Measurements from ENCODE around the gene SPECC1. TPM values are rescaled to one million over a fixed set of nuclear protein-coding genes. Genes with fewer than 3 reads are reported as not detected.

Gene SPECC1
- total RNA-seq, 1 experiment from 2014 or later: 43.5 TPM

- Histone ChIP-seq H2AFZ (ENCODE audit: low read depth, low read length, poor library complexity, severe bottlenecking) (peak overlapping the region; percentile 62), H3K9me2 (ENCODE audit: insufficient read depth) (no peaks in the 10 kb centered on the region), H3K9me3 (ENCODE audit: control insufficient read depth in 1 of 2, insufficient read depth in 1 of 2, low read depth in 1 of 2, low read length in 2 of 2) (no peaks in the 10 kb centered on the region), H3K27ac (ENCODE audit: low read depth, low read length) (peak overlapping the region; percentile 30; the same call in 1 of the 2 replicates), H3K79me2 (ENCODE audit: insufficient read depth, low read length) (no peaks in the 10 kb centered on the region), H3K27me3 (ENCODE audit: insufficient read depth, low read length) (0 out of 2 replicates have a peak, but pooled peaks cover 5% of the 10 kb centered on the region), H3K4me1 (ENCODE audit: control insufficient read depth in 1 of 2, insufficient read depth in 2 of 2, low read length in 2 of 2) (peaks cover 5 to 25% of the 10 kb centered on the region in 2 experiments; a peak in 2 of 4 replicates), H3K36me3 (ENCODE audit: control insufficient read depth in 1 of 2, insufficient read depth in 2 of 2, low read length in 2 of 2) (no peaks in the 10 kb centered on the region), H4K20me1 (ENCODE audit: insufficient read depth) (no peaks in the 10 kb centered on the region), H3K4me2 (ENCODE audit: low read length) (peak overlapping the region; percentile 91), H3K4me3 (replicated peaks in 1 of 2; ENCODE audit: low read depth in 1 of 2, low read length in 2 of 2) (peak overlapping the region; percentile 59 to 71), H3K9ac (ENCODE audit: low read length) (peak overlapping the region; percentile 26; the same call in 1 of the 2 replicates)
- TF ChIP-seq CBX3 (IDR thresholded peaks at IDR 0.05; ENCODE audit: low read depth) (0 out of 2 replicates have a peak, but pooled peaks have one; percentile 0), MAX (IDR thresholded peaks at IDR 0.05) (peak; percentile 10; the same call in 1 of the 2 replicates), SRF (IDR thresholded peaks at IDR 0.05; ENCODE audit: low read depth) (no peak)
- DNase-seq (ENCODE audit: low read depth, low spot score): no peak
- ChIA-PET RAD21 (ENCODE audit: low non-redundant PET in 1 of 2, low total read pairs in 2 of 2, uncharacterized antibody in 2 of 2, unreplicated experiment in 2 of 2) (interaction anchor here in 1 of 2 experiments (2.3 kb wide), 1 partner anchor 16 kb away, joined by 7 read pairs; no protein-coding TSS in a partner anchor), CTCF (interaction anchor here (0.9 to 2.9 kb wide), 5 partner anchors 12 to 108 kb away, joined by 3 to 47 read pairs (median 3); no protein-coding TSS in a partner anchor), POLR2A (interaction anchor here (0.8 to 1.7 kb wide), 2 partner anchors 12 to 141 kb away, joined by 3 read pairs; no protein-coding TSS in a partner anchor)
- peak; percentile 64 for ATAC-seq
- no TSS peak for BruUV-seq (replicated peaks)
- intact Hi-C loops (cut with micrococcal nuclease): loop anchor here (5.0 kb wide), 1 partner anchor 89 kb away; no protein-coding TSS in a partner anchor
These were observed 712 bp upstream of the SPECC1 start for GRCh38 chr17:20008242-20009051.

- H3K4me1 ChIP-seq (ENCODE audit: control insufficient read depth in 1 of 2, insufficient read depth in 2 of 2, low read length in 2 of 2): peaks cover 5 to 25% of the 10 kb centered on the region in 2 experiments; a peak in 2 of 4 replicates
- H3K27me3 ChIP-seq (ENCODE audit: insufficient read depth, low read length): 0 out of 2 replicates have a peak, but pooled peaks cover 5% of the 10 kb centered on the region
- H2AFZ ChIP-seq (ENCODE audit: low read depth, low read length, poor library complexity, severe bottlenecking): peak overlapping the region; percentile 62
- H3K79me2 ChIP-seq (ENCODE audit: insufficient read depth, low read length): no peaks in the 10 kb centered on the region
- CTCF ChIA-PET: interaction anchor here (0.9 to 2.9 kb wide), 5 partner anchors 13 to 107 kb away, joined by 3 to 47 read pairs (median 3); no protein-coding TSS in a partner anchor
- no peaks in the 10 kb centered on the region for H3K9me2 ChIP-seq (ENCODE audit: insufficient read depth)
- BruUV-seq (replicated peaks): no TSS peak
- RAD21 ChIA-PET (ENCODE audit: low non-redundant PET in 1 of 2, low total read pairs in 2 of 2, uncharacterized antibody in 2 of 2, unreplicated experiment in 2 of 2): interaction anchor here in 1 of 2 experiments (2.3 kb wide), 1 partner anchor 16 kb away, joined by 7 read pairs; no protein-coding TSS in a partner anchor
- no peaks in the 10 kb centered on the region for H3K36me3 ChIP-seq (ENCODE audit: control insufficient read depth in 1 of 2, insufficient read depth in 2 of 2, low read length in 2 of 2)
- H3K27ac ChIP-seq (ENCODE audit: low read depth, low read length): peak overlapping the region; percentile 30; the same call in 1 of the 2 replicates
- no peak for TF ChIP-seq ATF3 (IDR thresholded peaks at IDR 0.05)
- TF ChIP-seq FOSL1 (IDR thresholded peaks at IDR 0.05; ENCODE audit: low read depth): no peak
- TF ChIP-seq ELF1 (IDR thresholded peaks at IDR 0.05; ENCODE audit: borderline replicate concordance, low read depth): no peak
- no peak for TF ChIP-seq EZH2 (IDR thresholded peaks at IDR 0.05)
- TF ChIP-seq YY1 (IDR thresholded peaks at IDR 0.05; ENCODE audit: extremely low read depth, insufficient replicate concordance, low read depth, low read length): peak; percentile 51
- TF ChIP-seq RAD21 (IDR thresholded peaks at IDR 0.05; ENCODE audit: low read depth): no peak
- no peak for TF ChIP-seq REST (IDR thresholded peaks at IDR 0.05; ENCODE audit: low read depth)
- TF ChIP-seq TCF7L2 (IDR thresholded peaks at IDR 0.05; ENCODE audit: borderline replicate concordance, extremely low read depth, insufficient read depth, insufficient read length): no peak
- no peak for TF ChIP-seq POLR2AphosphoS5 (IDR thresholded peaks at IDR 0.05; ENCODE audit: low read depth, low read length)
- TF ChIP-seq EGR1 (IDR thresholded peaks at IDR 0.05; ENCODE audit: low read depth): no peak
- peak; percentile 35 for TF ChIP-seq POLR2A (IDR thresholded peaks at IDR 0.05; ENCODE audit: borderline replicate concordance, extremely low read depth, insufficient read depth, insufficient read length)
- no peak for TF ChIP-seq CEBPB (IDR thresholded peaks at IDR 0.05; ENCODE audit: low read depth)
- no peak for TF ChIP-seq SRF (IDR thresholded peaks at IDR 0.05; ENCODE audit: low read depth)
- POLR2A ChIA-PET: interaction anchor here (0.8 to 1.7 kb wide), 2 partner anchors 13 to 141 kb away, joined by 3 read pairs; no protein-coding TSS in a partner anchor
- no peaks in the 10 kb centered on the region for H3K9me3 ChIP-seq (ENCODE audit: control insufficient read depth in 1 of 2, insufficient read depth in 1 of 2, low read depth in 1 of 2, low read length in 2 of 2)
- H3K4me3 ChIP-seq (replicated peaks in 1 of 2; ENCODE audit: low read depth in 1 of 2, low read length in 2 of 2): peak overlapping the region; percentile 59 to 71
- ATAC-seq (peak; percentile 41; the same call in 1 of the 2 replicates), DNase-seq (ENCODE audit: low read depth, low spot score) (no peak)
- H4K20me1 ChIP-seq (ENCODE audit: insufficient read depth): no peaks in the 10 kb centered on the region
- peak overlapping the region; percentile 91 for H3K4me2 ChIP-seq (ENCODE audit: low read length)
- intact Hi-C loops (cut with micrococcal nuclease): loop anchor here (5.0 kb wide), 1 partner anchor 88 kb away; no protein-coding TSS in a partner anchor
- peak overlapping the region; percentile 26; the same call in 1 of the 2 replicates for H3K9ac ChIP-seq (ENCODE audit: low read length)
These were observed 182 bp upstream of the SPECC1 start for GRCh38 chr17:20009052-20009301.

Data from HCT116 (cell line).